BJ (cell line): Measurements from ENCODE around the gene PSG1. TPM values are rescaled to one million over a fixed set of nuclear protein-coding genes. Genes with fewer than 3 reads are reported as not detected.
"Not testable (repeated sequence)": the region's sequence is repeated elsewhere in the genome, so short reads cannot be mapped to it uniquely, and the experiment has no call there.

Experiments
- CTCF ChIA-PET: fragments of 350-600 bp; formaldehyde crosslinking; extraction: SDS; loops from one replicate; lab custom pipeline; 2021; ENCODE audit warnings: antibody characterized with exemption, inconsistent platforms; lab: Yijun Ruan, JAX
- POLR2A ChIA-PET: fragments of 300-600 bp; sonication (Branson Sonifier 250); formaldehyde crosslinking; extraction: SDS; loops from one replicate; lab custom pipeline; 2021; ENCODE audit warnings: antibody characterized with exemption; lab: Charles Lee
- DNase-seq: peaks from one replicate; pipeline ENCODE4 v3.0.0-alpha.2; 2011; ENCODE audit warnings: low read depth
- H3K27me3 ChIP-seq: 2 replicates; pipeline ENCODE4 v1.6.0; 2011; ENCODE audit warnings: low read length; ENCODE audit not compliant: control insufficient read depth, insufficient read depth
- H3K36me3 ChIP-seq: 2 replicates; pipeline ENCODE4 v1.5.1; 2011; ENCODE audit warnings: low read length; ENCODE audit not compliant: control insufficient read depth, insufficient read depth
- H3K4me3 ChIP-seq: 2 replicates; pipeline ENCODE4 v1.5.1; 2011; ENCODE audit warnings: low read depth, mild to moderate bottlenecking, control low read depth, low read length
- polyA minus RNA-seq: library from RNA; depleted of rRNA, polyadenylated mRNA; stranded (reverse); fragments of >200 nt; gene quantifications from 2 replicates; pipeline ENCODE4 v1.2.3, GENCODE V29; 2011; rRNA and poly(A)+ RNA removed
- polyA plus RNA-seq: library from polyadenylated mRNA; depleted of rRNA; stranded (reverse); fragments of >200 nt; gene quantifications from 2 replicates; pipeline ENCODE4 v1.2.3, GENCODE V29; 2011; rRNA removed
- TF ChIP-seq, protein P1 (sequence below): IDR thresholded peaks from 2 replicates; pipeline ENCODE4 v1.5.1; 2011; ENCODE audit warnings: low read depth, mild to moderate bottlenecking, control low read depth, inconsistent platforms, low read length, moderate library complexity; ENCODE audit not compliant: insufficient read depth

PSG1 gene
- 14.4 and 17.1 TPM in 2 replicates for polyA plus RNA-seq
- 1.4 and 2.7 TPM in 2 replicates for polyA minus RNA-seq

GRCh38 chr19:42879613-42880012 lies at the start of gene PSG1:
TSS of gene PSG1 (minus strand) at chr19:42879713. CDS start at chr19:42879581, 132 bp downstream.
- TF ChIP-seq, protein P1, sequence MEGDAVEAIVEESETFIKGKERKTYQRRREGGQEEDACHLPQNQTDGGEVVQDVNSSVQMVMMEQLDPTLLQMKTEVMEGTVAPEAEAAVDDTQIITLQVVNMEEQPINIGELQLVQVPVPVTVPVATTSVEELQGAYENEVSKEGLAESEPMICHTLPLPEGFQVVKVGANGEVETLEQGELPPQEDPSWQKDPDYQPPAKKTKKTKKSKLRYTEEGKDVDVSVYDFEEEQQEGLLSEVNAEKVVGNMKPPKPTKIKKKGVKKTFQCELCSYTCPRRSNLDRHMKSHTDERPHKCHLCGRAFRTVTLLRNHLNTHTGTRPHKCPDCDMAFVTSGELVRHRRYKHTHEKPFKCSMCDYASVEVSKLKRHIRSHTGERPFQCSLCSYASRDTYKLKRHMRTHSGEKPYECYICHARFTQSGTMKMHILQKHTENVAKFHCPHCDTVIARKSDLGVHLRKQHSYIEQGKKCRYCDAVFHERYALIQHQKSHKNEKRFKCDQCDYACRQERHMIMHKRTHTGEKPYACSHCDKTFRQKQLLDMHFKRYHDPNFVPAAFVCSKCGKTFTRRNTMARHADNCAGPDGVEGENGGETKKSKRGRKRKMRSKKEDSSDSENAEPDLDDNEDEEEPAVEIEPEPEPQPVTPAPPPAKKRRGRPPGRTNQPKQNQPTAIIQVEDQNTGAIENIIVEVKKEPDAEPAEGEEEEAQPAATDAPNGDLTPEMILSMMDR = no peak
- no peaks in the 10 kb centered on the region for H3K27me3 ChIP-seq
- ChIA-PET POLR2A (no interaction called here), CTCF (interaction anchor here (1.7 kb wide), 1 partner anchor 85 kb away, joined by 8 read pairs; no protein-coding TSS in a partner anchor)
- no peaks in the 10 kb centered on the region for H3K36me3 ChIP-seq
- no peak for DNase-seq
- H3K4me3 ChIP-seq = no peak within 1 kb of the TSS

GRCh38 chr19:42928896-42929295 lies 49.4 kb upstream of the PSG1 start:
- Histone ChIP-seq H3K36me3 (no peaks in the 10 kb centered on the region), H3K27me3 (no peaks in the 10 kb centered on the region), H3K4me3 (no peak overlapping the region)
- no peak for DNase-seq
- POLR2A ChIA-PET = no interaction called here
- CTCF ChIA-PET = interaction anchor here (0.8 to 4.2 kb wide), 6 partner anchors 102 to 159 kb away, joined by 3 to 29 read pairs (median 4); no protein-coding TSS in a partner anchor
- TF ChIP-seq, protein P1 = no peak

DNA sequence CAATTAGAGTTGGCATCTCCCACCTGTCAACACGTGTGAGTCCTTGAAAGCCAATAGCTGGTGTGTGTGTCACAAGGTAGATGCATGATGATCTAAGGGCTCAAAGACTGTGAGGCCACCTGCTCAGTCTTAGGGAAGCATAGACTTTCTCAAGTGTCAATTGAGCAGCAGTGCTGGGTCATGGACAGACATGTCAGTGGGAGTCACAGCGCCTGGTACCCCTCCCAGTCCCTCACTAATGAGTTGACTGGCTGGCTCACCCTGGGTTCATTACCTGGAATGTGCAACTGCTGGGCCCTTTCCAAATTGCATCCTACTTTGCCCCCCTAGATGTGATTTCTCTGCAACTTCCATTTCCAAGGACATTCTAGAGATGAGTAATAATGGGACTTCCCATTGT lies 47.3 kb upstream of the PSG1 start:
- H3K27me3 ChIP-seq = no peaks in the 10 kb centered on the region
- DNase-seq = no peak
- TF ChIP-seq, protein P1 = no peak
- ChIA-PET CTCF (no interaction called here), POLR2A (no interaction called here)
- no peak overlapping the region for H3K4me3 ChIP-seq
- no peaks in the 10 kb centered on the region for H3K36me3 ChIP-seq

DNA sequence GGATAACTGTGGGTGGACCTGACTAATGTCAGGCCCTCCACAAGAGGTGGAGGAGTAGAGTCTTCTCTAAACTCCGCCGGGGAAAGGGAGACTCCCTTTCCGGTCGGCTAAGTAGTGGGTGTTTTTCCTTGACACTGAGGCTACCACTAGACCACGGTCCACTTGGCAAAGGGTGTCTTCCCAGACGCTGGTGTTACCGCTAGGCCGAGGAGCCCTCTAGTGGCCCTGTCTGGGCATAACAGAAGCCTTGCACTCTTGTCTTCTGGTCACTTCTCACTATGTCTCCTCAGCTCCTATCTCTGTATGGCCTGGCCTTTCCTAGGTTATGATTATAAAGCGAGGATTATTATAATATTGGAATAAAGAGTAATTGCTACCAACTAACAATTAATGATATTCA lies 43.6 kb upstream of the PSG1 start:
- H3K4me3 ChIP-seq, H3K27me3 ChIP-seq, POLR2A ChIA-PET, H3K36me3 ChIP-seq, DNase-seq: not testable (repeated sequence)
- CTCF ChIA-PET = interaction anchor here (0.7 to 3.3 kb wide), 9 partner anchors 20 to 288 kb away, joined by 3 to 15 read pairs (median 3); no protein-coding TSS in a partner anchor
- TF ChIP-seq, protein P1 = peak; percentile 78

GRCh38 chr19:42920971-42921370 lies 41.5 kb upstream of the PSG1 start:
- POLR2A ChIA-PET = not testable (repeated sequence)

GRCh38 chr19:42919757-42920079 lies 40.2 kb upstream of the PSG1 start:
- Histone ChIP-seq H3K27me3 (no peaks in the 10 kb centered on the region), H3K36me3 (no peaks in the 10 kb centered on the region), H3K4me3 (no peak overlapping the region)
- POLR2A ChIA-PET = no interaction called here
- TF ChIP-seq, protein P1 = no peak
- CTCF ChIA-PET = interaction anchor here (1.2 kb wide), 1 partner anchor 103 kb away, joined by 3 read pairs; no protein-coding TSS in a partner anchor
- no peak for DNase-seq

More at GRCh38 chr19:42920971-42921370, 41.5 kb upstream of the PSG1 start:
- DNase-seq, H3K27me3 ChIP-seq, H3K4me3 ChIP-seq, H3K36me3 ChIP-seq: not testable (repeated sequence)
- CTCF ChIA-PET = interaction anchor here (1.1 to 3.3 kb wide), 3 partner anchors 31 to 104 kb away, joined by 3 to 15 read pairs (median 3); no protein-coding TSS in a partner anchor
